ENCODE measurements around the gene TRIM44. TPM values are rescaled to one million over a fixed set of nuclear protein-coding genes. Genes with fewer than 3 reads are reported as not detected.
"Not testable (repeated sequence)": the region's sequence is repeated elsewhere in the genome, so short reads cannot be mapped to it uniquely, and the experiment has no call there.

TRIM44 gene
- total and polyA plus RNA-seq, 7 experiments from 2014 or later: 35.7 to 60.8 (median 58.6) TPM

GRCh38 chr11:35647421-35648093, 15.0 kb upstream of the TRIM44 start:
- Mint-ChIP-seq H3K4me1 (peaks cover 0 to 3% (median 0%) of the 10 kb centered on the region in 7 donors), H3K27ac (peak overlapping the region in 1 of 9 donors; percentile 66), H3K36me3 (no peaks in the 10 kb centered on the region), H3K4me3 (no peak overlapping the region), H3K9me3 (no peaks in the 10 kb centered on the region), H3K27me3 (peaks cover 16 to 37% (median 28%) of the 10 kb centered on the region in 5 donors)
- CTCF ChIA-PET: no interaction called here
- DNase-seq: no peak
- no peak for ATAC-seq
- no peaks in the 10 kb centered on the region for H3K27me3 ChIP-seq (ENCODE audit: control insufficient read depth in 2 of 2, insufficient read depth in 2 of 2, low read length in 2 of 2)
- H3K4me3 ChIP-seq (ENCODE audit: low read length): no peak overlapping the region
- POLR2A ChIA-PET: no interaction called here
- intact Hi-C loops (cut with micrococcal nuclease): no loop called here
- no peaks in the 10 kb centered on the region for H3K36me3 ChIP-seq (ENCODE audit: control insufficient read depth in 2 of 3, insufficient read depth in 3 of 3, low read length in 3 of 3)
- no peak overlapping the region for H3K27ac ChIP-seq (ENCODE audit: low read depth, low read length)
- no peaks in the 10 kb centered on the region for H3K4me1 ChIP-seq (ENCODE audit: control insufficient read depth in 2 of 2, insufficient read depth in 2 of 2, low read length in 2 of 2)
- H3K9me3 ChIP-seq (ENCODE audit: control insufficient read depth in 2 of 3, low read length in 3 of 3): no peaks in the 10 kb centered on the region

DNA sequence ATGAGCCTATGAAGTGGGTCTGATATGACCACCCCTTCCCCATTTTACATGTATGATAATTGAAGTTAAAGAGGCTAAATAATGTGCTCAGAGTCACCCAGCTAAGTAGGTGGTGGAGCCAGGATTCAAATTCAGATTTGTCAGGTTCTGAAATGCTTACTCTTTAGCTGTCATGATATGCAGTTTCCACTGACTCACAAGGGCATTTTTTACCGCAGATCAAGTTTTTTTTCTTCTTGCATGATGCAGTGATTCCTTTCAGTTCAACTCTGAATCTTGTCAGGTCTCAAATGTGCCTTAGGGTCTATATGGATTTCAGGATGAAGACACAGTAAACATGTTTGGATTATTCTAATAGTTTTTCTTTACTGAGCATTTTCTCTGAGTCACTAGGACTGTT, 12.6 kb upstream of the TRIM44 start:
- Histone ChIP-seq H3K36me3 (ENCODE audit: control insufficient read depth in 2 of 3, insufficient read depth in 3 of 3, low read length in 3 of 3) (no peaks in the 10 kb centered on the region), H3K27ac (ENCODE audit: low read depth, low read length) (no peak overlapping the region), H3K9me3 (ENCODE audit: control insufficient read depth in 2 of 3, low read length in 3 of 3) (no peaks in the 10 kb centered on the region), H3K27me3 (ENCODE audit: control insufficient read depth in 2 of 2, insufficient read depth in 2 of 2, low read length in 2 of 2) (no peaks in the 10 kb centered on the region), H3K4me3 (ENCODE audit: low read length) (no peak overlapping the region), H3K4me1 (ENCODE audit: control insufficient read depth in 2 of 2, insufficient read depth in 2 of 2, low read length in 2 of 2) (no peaks in the 10 kb centered on the region)
- no peaks in the 10 kb centered on the region for H3K36me3 Mint-ChIP-seq
- H3K4me3 Mint-ChIP-seq: no peak overlapping the region
- no peak overlapping the region for H3K27ac Mint-ChIP-seq
- H3K27me3 Mint-ChIP-seq: peaks cover 28 to 58% (median 49%) of the 10 kb centered on the region in 5 donors
- DNase-seq (no peak), ATAC-seq (no peak)
- intact Hi-C loops (cut with micrococcal nuclease): no loop called here
- peaks cover 0 to 3% (median 0%) of the 10 kb centered on the region in 7 donors for H3K4me1 Mint-ChIP-seq
- POLR2A ChIA-PET: no interaction called here
- CTCF ChIA-PET: interaction anchor here (0.6 kb wide), 1 partner anchor 9 kb away, joined by 3 read pairs; no protein-coding TSS in a partner anchor
- no peaks in the 10 kb centered on the region for H3K9me3 Mint-ChIP-seq

- Mint-ChIP-seq H3K4me3 (no peak overlapping the region), H3K36me3 (no peaks in the 10 kb centered on the region), H3K27ac (no peak overlapping the region), H3K27me3 (peaks cover 28 to 61% (median 53%) of the 10 kb centered on the region in 5 donors), H3K9me3 (no peaks in the 10 kb centered on the region), H3K4me1 (peaks cover 0 to 3% (median 0%) of the 10 kb centered on the region in 7 donors)
- intact Hi-C loops (cut with micrococcal nuclease): no loop called here
- ChIA-PET CTCF (no interaction called here), POLR2A (no interaction called here)
- H3K27me3 ChIP-seq (ENCODE audit: control insufficient read depth in 2 of 2, insufficient read depth in 2 of 2, low read length in 2 of 2): no peaks in the 10 kb centered on the region
- ATAC-seq (no peak), DNase-seq (no peak)
- H3K27ac ChIP-seq (ENCODE audit: low read depth, low read length): no peak overlapping the region
- no peaks in the 10 kb centered on the region for H3K9me3 ChIP-seq (ENCODE audit: control insufficient read depth in 2 of 3, low read length in 3 of 3)
- no peaks in the 10 kb centered on the region for H3K36me3 ChIP-seq (ENCODE audit: control insufficient read depth in 2 of 3, insufficient read depth in 3 of 3, low read length in 3 of 3)
- no peaks in the 10 kb centered on the region for H3K4me1 ChIP-seq (ENCODE audit: control insufficient read depth in 2 of 2, insufficient read depth in 2 of 2, low read length in 2 of 2)
- no peak overlapping the region for H3K4me3 ChIP-seq (ENCODE audit: low read length)
Measured at GRCh38 chr11:35650467-35650866, 12.1 kb upstream of the TRIM44 start.

GRCh38 chr11:35651263-35651662, 11.3 kb upstream of the TRIM44 start:
- H3K4me3 Mint-ChIP-seq: no peak overlapping the region
- Histone ChIP-seq H3K9me3 (ENCODE audit: control insufficient read depth in 2 of 3, low read length in 3 of 3) (no peaks in the 10 kb centered on the region), H3K27ac (ENCODE audit: low read depth, low read length) (no peak overlapping the region), H3K36me3 (ENCODE audit: control insufficient read depth in 2 of 3, insufficient read depth in 3 of 3, low read length in 3 of 3) (no peaks in the 10 kb centered on the region), H3K4me1 (ENCODE audit: control insufficient read depth in 2 of 2, insufficient read depth in 2 of 2, low read length in 2 of 2) (no peaks in the 10 kb centered on the region), H3K27me3 (ENCODE audit: control insufficient read depth in 2 of 2, insufficient read depth in 2 of 2, low read length in 2 of 2) (no peaks in the 10 kb centered on the region), H3K4me3 (ENCODE audit: low read length) (no peak overlapping the region)
- DNase-seq (no peak), ATAC-seq (no peak)
- H3K27ac Mint-ChIP-seq: no peak overlapping the region
- no peaks in the 10 kb centered on the region for H3K36me3 Mint-ChIP-seq
- CTCF ChIA-PET: no interaction called here
- peaks cover 31 to 59% (median 53%) of the 10 kb centered on the region in 5 donors for H3K27me3 Mint-ChIP-seq
- intact Hi-C loops (cut with micrococcal nuclease): no loop called here
- no peaks in the 10 kb centered on the region for H3K9me3 Mint-ChIP-seq
- POLR2A ChIA-PET: no interaction called here
- H3K4me1 Mint-ChIP-seq: peaks cover 0 to 3% (median 0%) of the 10 kb centered on the region in 7 donors

DNA sequence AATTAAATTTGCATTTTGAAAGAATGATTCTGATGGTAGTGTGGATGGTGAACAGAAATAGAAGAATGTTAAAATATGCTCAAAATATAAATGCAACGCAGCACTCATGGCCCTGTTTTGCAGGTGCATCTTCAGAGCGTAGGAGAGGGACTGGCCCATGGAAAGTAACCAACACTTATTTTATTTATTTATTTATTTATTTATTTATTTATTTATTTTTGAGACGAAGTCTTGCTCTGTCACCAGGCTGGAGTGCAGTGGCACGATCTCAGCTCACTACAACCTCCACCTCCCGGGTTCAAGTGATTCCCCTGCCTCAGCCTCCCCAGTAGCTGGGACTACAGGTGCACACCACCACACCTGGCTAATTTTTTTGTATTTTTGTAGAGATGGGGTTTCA, 9.8 kb upstream of the TRIM44 start:
- H3K27me3 ChIP-seq (ENCODE audit: control insufficient read depth in 2 of 2, insufficient read depth in 2 of 2, low read length in 2 of 2); DNase-seq; H3K4me1 Mint-ChIP-seq; POLR2A ChIA-PET; H3K36me3 ChIP-seq (ENCODE audit: control insufficient read depth in 2 of 3, insufficient read depth in 3 of 3, low read length in 3 of 3); H3K27ac Mint-ChIP-seq; ATAC-seq; intact Hi-C loops (cut with micrococcal nuclease); H3K4me1 ChIP-seq (ENCODE audit: control insufficient read depth in 2 of 2, insufficient read depth in 2 of 2, low read length in 2 of 2); H3K27ac ChIP-seq (ENCODE audit: low read depth, low read length); H3K4me3 Mint-ChIP-seq; H3K4me3 ChIP-seq (ENCODE audit: low read length); H3K9me3 ChIP-seq (ENCODE audit: control insufficient read depth in 2 of 3, low read length in 3 of 3); CTCF ChIA-PET; H3K9me3 Mint-ChIP-seq; H3K36me3 Mint-ChIP-seq: not testable (repeated sequence)
- H3K27me3 Mint-ChIP-seq: peaks cover 30 to 62% (median 52%) of the 10 kb centered on the region in 5 donors

GRCh38 chr11:35654711-35655110, 7.9 kb upstream of the TRIM44 start:
- Histone ChIP-seq H3K4me3 (ENCODE audit: low read length) (no peak overlapping the region), H3K27ac (ENCODE audit: low read depth, low read length) (no peak overlapping the region), H3K4me1 (ENCODE audit: control insufficient read depth in 2 of 2, insufficient read depth in 2 of 2, low read length in 2 of 2) (no peaks in the 10 kb centered on the region), H3K36me3 (ENCODE audit: control insufficient read depth in 2 of 3, insufficient read depth in 3 of 3, low read length in 3 of 3) (no peaks in the 10 kb centered on the region), H3K9me3 (ENCODE audit: control insufficient read depth in 2 of 3, low read length in 3 of 3) (no peaks in the 10 kb centered on the region), H3K27me3 (ENCODE audit: control insufficient read depth in 2 of 2, insufficient read depth in 2 of 2, low read length in 2 of 2) (no peaks in the 10 kb centered on the region)
- Mint-ChIP-seq H3K9me3 (peaks cover 0 to 2% (median 0%) of the 10 kb centered on the region in 11 donors), H3K27ac (no peak overlapping the region), H3K27me3 (peaks cover 30 to 66% (median 53%) of the 10 kb centered on the region in 5 donors), H3K36me3 (no peaks in the 10 kb centered on the region), H3K4me1 (peaks cover 0 to 3% (median 0%) of the 10 kb centered on the region in 7 donors), H3K4me3 (no peak overlapping the region)
- ATAC-seq: no peak
- DNase-seq: no peak
- intact Hi-C loops (cut with micrococcal nuclease): no loop called here
- POLR2A ChIA-PET: no interaction called here
- CTCF ChIA-PET: no interaction called here

- no peak for ATAC-seq
- peaks cover 0 to 3% (median 0%) of the 10 kb centered on the region in 11 donors for H3K9me3 Mint-ChIP-seq
- no peaks in the 10 kb centered on the region for H3K36me3 Mint-ChIP-seq
- intact Hi-C loops (cut with micrococcal nuclease): no loop called here
- H3K27me3 Mint-ChIP-seq: peaks cover 30 to 66% (median 54%) of the 10 kb centered on the region in 5 donors
- POLR2A ChIA-PET: no interaction called here
- H3K4me1 Mint-ChIP-seq: peaks cover 0 to 3% (median 0%) of the 10 kb centered on the region in 7 donors
- DNase-seq: no peak
- Histone ChIP-seq H3K9me3 (ENCODE audit: control insufficient read depth in 2 of 3, low read length in 3 of 3) (no peaks in the 10 kb centered on the region), H3K4me1 (ENCODE audit: control insufficient read depth in 2 of 2, insufficient read depth in 2 of 2, low read length in 2 of 2) (no peaks in the 10 kb centered on the region), H3K27ac (ENCODE audit: low read depth, low read length) (no peak overlapping the region), H3K4me3 (ENCODE audit: low read length) (no peak overlapping the region), H3K27me3 (ENCODE audit: control insufficient read depth in 2 of 2, insufficient read depth in 2 of 2, low read length in 2 of 2) (no peaks in the 10 kb centered on the region), H3K36me3 (ENCODE audit: control insufficient read depth in 2 of 3, insufficient read depth in 3 of 3, low read length in 3 of 3) (no peaks in the 10 kb centered on the region)
- CTCF ChIA-PET: no interaction called here
- H3K4me3 Mint-ChIP-seq: no peak overlapping the region
- H3K27ac Mint-ChIP-seq: no peak overlapping the region
Measured at GRCh38 chr11:35655254-35655653, 7.3 kb upstream of the TRIM44 start.
